ENCODE data around the gene SFT2D3. TPM values are rescaled to one million over a fixed set of nuclear protein-coding genes. Genes with fewer than 3 reads are reported as not detected.

Gene SFT2D3
- total and polyA plus RNA-seq, 4 experiments from 2014 or later = 1.5 to 15.4 (median 7.9) TPM

DNA sequence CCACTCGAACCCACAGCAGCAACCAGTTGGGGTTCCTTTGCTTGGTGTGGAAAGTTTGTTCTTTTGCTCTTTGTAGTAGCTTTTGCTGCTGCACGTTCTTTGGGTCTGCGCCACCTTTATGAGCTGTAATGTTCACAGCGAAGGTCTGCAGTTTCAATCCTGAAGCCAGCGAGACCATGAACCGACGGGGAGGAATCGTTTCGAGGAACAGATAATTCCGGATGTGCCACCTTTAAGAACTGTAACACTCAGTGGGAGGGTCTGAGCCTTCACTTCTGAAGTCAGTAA, 41.1 kb upstream of the SFT2D3 start:
- no peak for DNase-seq
- H3K27me3 ChIP-seq (ENCODE audit: insufficient read depth, low read length) = peaks cover 19% of the 10 kb centered on the region
- intact Hi-C loops (cut with micrococcal nuclease) = no loop called here
- no peaks in the 10 kb centered on the region for H3K4me1 Mint-ChIP-seq
- no peaks in the 10 kb centered on the region for H3K4me1 ChIP-seq (ENCODE audit: insufficient read depth, low read length)
- H3K27ac Mint-ChIP-seq = no peak overlapping the region
- H3K9me3 Mint-ChIP-seq = no peaks in the 10 kb centered on the region
- no peaks in the 10 kb centered on the region for H3K36me3 ChIP-seq (ENCODE audit: insufficient read depth, low read length)
- ChIA-PET POLR2A (ENCODE audit: partially characterized antibody) (no interaction called here), CTCF (ENCODE audit: partially characterized antibody) (interaction anchor here (0.7 kb wide), 1 partner anchor 10 kb away, joined by 3 read pairs; no protein-coding TSS in a partner anchor)
- no peak overlapping the region for H3K4me3 Mint-ChIP-seq
- no peak overlapping the region for H3K27ac ChIP-seq (ENCODE audit: low read depth, low read length)
- no peak overlapping the region for H3K4me3 ChIP-seq (ENCODE audit: low read length in 2 of 2)
- H3K9me3 ChIP-seq (ENCODE audit: control insufficient read depth in 1 of 2, low read length in 2 of 2) = no peaks in the 10 kb centered on the region
- peaks cover 17 to 28% of the 10 kb centered on the region in 2 donors for H3K27me3 Mint-ChIP-seq
- no peaks in the 10 kb centered on the region for H3K36me3 Mint-ChIP-seq

- Histone ChIP-seq H3K27me3 (ENCODE audit: insufficient read depth, low read length) (peaks cover 19% of the 10 kb centered on the region), H3K4me1 (ENCODE audit: insufficient read depth, low read length) (no peaks in the 10 kb centered on the region), H3K4me3 (ENCODE audit: low read length in 2 of 2) (no peak overlapping the region), H3K27ac (ENCODE audit: low read depth, low read length) (no peak overlapping the region), H3K9me3 (ENCODE audit: control insufficient read depth in 1 of 2, low read length in 2 of 2) (no peaks in the 10 kb centered on the region), H3K36me3 (ENCODE audit: insufficient read depth, low read length) (no peaks in the 10 kb centered on the region)
- no peak overlapping the region for H3K27ac Mint-ChIP-seq
- no peaks in the 10 kb centered on the region for H3K36me3 Mint-ChIP-seq
- intact Hi-C loops (cut with micrococcal nuclease) = no loop called here
- ChIA-PET CTCF (ENCODE audit: partially characterized antibody) (no interaction called here), POLR2A (ENCODE audit: partially characterized antibody) (no interaction called here)
- peaks cover 17 to 36% of the 10 kb centered on the region in 2 donors for H3K27me3 Mint-ChIP-seq
- H3K9me3 Mint-ChIP-seq = no peaks in the 10 kb centered on the region
- peak in 1 of 5 donors; percentile 13 for DNase-seq
- H3K4me3 Mint-ChIP-seq = no peak overlapping the region
- H3K4me1 Mint-ChIP-seq = no peaks in the 10 kb centered on the region
Observed at GRCh38 chr2:127661072-127661649, 40.1 kb upstream of the SFT2D3 start.

GRCh38 chr2:127661949-127662510, 39.3 kb upstream of the SFT2D3 start:
- Histone ChIP-seq H3K4me1 (ENCODE audit: insufficient read depth, low read length) (no peaks in the 10 kb centered on the region), H3K27me3 (ENCODE audit: insufficient read depth, low read length) (peaks cover 19% of the 10 kb centered on the region), H3K4me3 (ENCODE audit: low read length in 2 of 2) (no peak overlapping the region), H3K27ac (ENCODE audit: low read depth, low read length) (no peak overlapping the region), H3K36me3 (ENCODE audit: insufficient read depth, low read length) (no peaks in the 10 kb centered on the region), H3K9me3 (ENCODE audit: control insufficient read depth in 1 of 2, low read length in 2 of 2) (no peaks in the 10 kb centered on the region)
- no peaks in the 10 kb centered on the region for H3K9me3 Mint-ChIP-seq
- peaks cover 24 to 43% of the 10 kb centered on the region in 2 donors for H3K27me3 Mint-ChIP-seq
- ChIA-PET CTCF (ENCODE audit: partially characterized antibody) (no interaction called here), POLR2A (ENCODE audit: partially characterized antibody) (no interaction called here)
- no peaks in the 10 kb centered on the region for H3K4me1 Mint-ChIP-seq
- DNase-seq = no peak
- no peaks in the 10 kb centered on the region for H3K36me3 Mint-ChIP-seq
- no peak overlapping the region for H3K4me3 Mint-ChIP-seq
- no peak overlapping the region for H3K27ac Mint-ChIP-seq
- intact Hi-C loops (cut with micrococcal nuclease) = no loop called here

- Histone ChIP-seq H3K27ac (ENCODE audit: low read depth, low read length) (no peak overlapping the region), H3K9me3 (ENCODE audit: control insufficient read depth in 1 of 2, low read length in 2 of 2) (no peaks in the 10 kb centered on the region), H3K27me3 (ENCODE audit: insufficient read depth, low read length) (peaks cover 19% of the 10 kb centered on the region), H3K4me3 (ENCODE audit: low read length in 2 of 2) (no peak overlapping the region), H3K36me3 (ENCODE audit: insufficient read depth, low read length) (no peaks in the 10 kb centered on the region), H3K4me1 (ENCODE audit: insufficient read depth, low read length) (no peaks in the 10 kb centered on the region)
- no peak for DNase-seq
- no peaks in the 10 kb centered on the region for H3K4me1 Mint-ChIP-seq
- intact Hi-C loops (cut with micrococcal nuclease) = no loop called here
- no peaks in the 10 kb centered on the region for H3K9me3 Mint-ChIP-seq
- H3K27me3 Mint-ChIP-seq = peaks cover 28 to 46% of the 10 kb centered on the region in 2 donors
- H3K4me3 Mint-ChIP-seq = no peak overlapping the region
- no peak overlapping the region for H3K27ac Mint-ChIP-seq
- H3K36me3 Mint-ChIP-seq = no peaks in the 10 kb centered on the region
- POLR2A ChIA-PET (ENCODE audit: partially characterized antibody) = no interaction called here
- CTCF ChIA-PET (ENCODE audit: partially characterized antibody) = no interaction called here
Observed at GRCh38 chr2:127662937-127663565, 38.2 kb upstream of the SFT2D3 start.

- Histone ChIP-seq H3K9me3 (ENCODE audit: control insufficient read depth in 1 of 2, low read length in 2 of 2) (no peaks in the 10 kb centered on the region), H3K27me3 (ENCODE audit: insufficient read depth, low read length) (peaks cover 19% of the 10 kb centered on the region), H3K27ac (ENCODE audit: low read depth, low read length) (no peak overlapping the region), H3K4me3 (ENCODE audit: low read length in 2 of 2) (no peak overlapping the region), H3K36me3 (ENCODE audit: insufficient read depth, low read length) (no peaks in the 10 kb centered on the region), H3K4me1 (ENCODE audit: insufficient read depth, low read length) (no peaks in the 10 kb centered on the region)
- no peak for DNase-seq
- no peak overlapping the region for H3K4me3 Mint-ChIP-seq
- H3K36me3 Mint-ChIP-seq = no peaks in the 10 kb centered on the region
- peaks cover 28 to 46% of the 10 kb centered on the region in 2 donors for H3K27me3 Mint-ChIP-seq
- ChIA-PET POLR2A (ENCODE audit: partially characterized antibody) (no interaction called here), CTCF (ENCODE audit: partially characterized antibody) (interaction anchor here (1.3 kb wide), 1 partner anchor 13 kb away, joined by 5 read pairs; no protein-coding TSS in a partner anchor)
- no peak overlapping the region for H3K27ac Mint-ChIP-seq
- no peaks in the 10 kb centered on the region for H3K9me3 Mint-ChIP-seq
- no peaks in the 10 kb centered on the region for H3K4me1 Mint-ChIP-seq
- intact Hi-C loops (cut with micrococcal nuclease) = no loop called here
Observed at GRCh38 chr2:127663566-127664064, 37.7 kb upstream of the SFT2D3 start.

GRCh38 chr2:127664065-127664894, 37.0 kb upstream of the SFT2D3 start:
- H3K27ac Mint-ChIP-seq = no peak overlapping the region

GRCh38 chr2:127664895-127665225, 36.4 kb upstream of the SFT2D3 start:
- CTCF ChIA-PET (ENCODE audit: partially characterized antibody) = interaction anchor here (1.3 kb wide), 1 partner anchor 14 kb away, joined by 5 read pairs; no protein-coding TSS in a partner anchor
- no peak overlapping the region for H3K27ac Mint-ChIP-seq

More at GRCh38 chr2:127664065-127664894, 37.0 kb upstream of the SFT2D3 start:
- Mint-ChIP-seq H3K9me3 (peaks cover 0 to 3% (median 0%) of the 10 kb centered on the region in 8 donors), H3K4me3 (no peak overlapping the region), H3K36me3 (no peaks in the 10 kb centered on the region), H3K27me3 (peaks cover 32 to 46% of the 10 kb centered on the region in 2 donors), H3K4me1 (no peaks in the 10 kb centered on the region)
- ChIA-PET POLR2A (ENCODE audit: partially characterized antibody) (no interaction called here), CTCF (ENCODE audit: partially characterized antibody) (interaction anchor here (1.3 kb wide), 1 partner anchor 14 kb away, joined by 5 read pairs; no protein-coding TSS in a partner anchor)
- DNase-seq = no peak
- Histone ChIP-seq H3K4me3 (ENCODE audit: low read length in 2 of 2) (no peak overlapping the region), H3K4me1 (ENCODE audit: insufficient read depth, low read length) (no peaks in the 10 kb centered on the region), H3K27me3 (ENCODE audit: insufficient read depth, low read length) (peaks cover 19% of the 10 kb centered on the region), H3K27ac (ENCODE audit: low read depth, low read length) (no peak overlapping the region), H3K36me3 (ENCODE audit: insufficient read depth, low read length) (no peaks in the 10 kb centered on the region), H3K9me3 (ENCODE audit: control insufficient read depth in 1 of 2, low read length in 2 of 2) (no peaks in the 10 kb centered on the region)
- intact Hi-C loops (cut with micrococcal nuclease) = no loop called here

More at GRCh38 chr2:127664895-127665225, 36.4 kb upstream of the SFT2D3 start:
- H3K36me3 Mint-ChIP-seq = no peaks in the 10 kb centered on the region
- no peak overlapping the region for H3K4me3 ChIP-seq (ENCODE audit: low read length in 2 of 2)
- intact Hi-C loops (cut with micrococcal nuclease) = no loop called here
- no peak overlapping the region for H3K27ac ChIP-seq (ENCODE audit: low read depth, low read length)
- H3K9me3 Mint-ChIP-seq = peaks cover 0 to 3% (median 0%) of the 10 kb centered on the region in 8 donors
- no peaks in the 10 kb centered on the region for H3K36me3 ChIP-seq (ENCODE audit: insufficient read depth, low read length)
- no peak overlapping the region for H3K4me3 Mint-ChIP-seq
- H3K4me1 ChIP-seq (ENCODE audit: insufficient read depth, low read length) = no peaks in the 10 kb centered on the region
- H3K27me3 ChIP-seq (ENCODE audit: insufficient read depth, low read length) = peaks cover 19% of the 10 kb centered on the region
- peaks cover 34 to 46% of the 10 kb centered on the region in 2 donors for H3K27me3 Mint-ChIP-seq
- H3K9me3 ChIP-seq (ENCODE audit: control insufficient read depth in 1 of 2, low read length in 2 of 2) = no peaks in the 10 kb centered on the region
- POLR2A ChIA-PET (ENCODE audit: partially characterized antibody) = no interaction called here
- no peak for DNase-seq
- H3K4me1 Mint-ChIP-seq = no peaks in the 10 kb centered on the region

Measured in CD4-positive, alpha-beta memory T cell (primary cell).